Fibroblast of the aortic adventitia (primary cell): ENCODE data around the gene CEP295NL. TPM values are rescaled to one million over a fixed set of nuclear protein-coding genes. Genes with fewer than 3 reads are reported as not detected.
A peak's percentile ranks its signal among the peaks of the same experiment; 100 is the strongest.
"Not testable (repeated sequence)": the region's sequence is repeated elsewhere in the genome, so short reads cannot be mapped to it uniquely, and the experiment has no call there.

ENCODE experiments used
- DNase-seq: peaks from one replicate; pipeline ENCODE4 v3.0.0-alpha.2; 2010; ENCODE audit warnings: low read depth
- H3K4me3 ChIP-seq: 2 replicates; pipeline ENCODE4 v1.5.1; 2011; ENCODE audit warnings: low read depth, mild to moderate bottlenecking, control low read depth, low read length, moderate library complexity
- CTCF ChIP-seq: IDR thresholded peaks from 2 replicates; pipeline ENCODE4 v1.5.1; 2011; ENCODE audit warnings: mild to moderate bottlenecking, low read length, control low read depth, inconsistent platforms; ENCODE audit not compliant: insufficient read depth
- total RNA-seq: library from RNA; depleted of rRNA; stranded (reverse); fragments of >200 nt; gene quantifications from 2 replicates; pipeline ENCODE4 v1.2.3, GENCODE V29; 2012; ENCODE audit warnings: low replicate concordance

The CEP295NL gene
- total RNA-seq, 1 donor: 3.3 TPM

DNA sequence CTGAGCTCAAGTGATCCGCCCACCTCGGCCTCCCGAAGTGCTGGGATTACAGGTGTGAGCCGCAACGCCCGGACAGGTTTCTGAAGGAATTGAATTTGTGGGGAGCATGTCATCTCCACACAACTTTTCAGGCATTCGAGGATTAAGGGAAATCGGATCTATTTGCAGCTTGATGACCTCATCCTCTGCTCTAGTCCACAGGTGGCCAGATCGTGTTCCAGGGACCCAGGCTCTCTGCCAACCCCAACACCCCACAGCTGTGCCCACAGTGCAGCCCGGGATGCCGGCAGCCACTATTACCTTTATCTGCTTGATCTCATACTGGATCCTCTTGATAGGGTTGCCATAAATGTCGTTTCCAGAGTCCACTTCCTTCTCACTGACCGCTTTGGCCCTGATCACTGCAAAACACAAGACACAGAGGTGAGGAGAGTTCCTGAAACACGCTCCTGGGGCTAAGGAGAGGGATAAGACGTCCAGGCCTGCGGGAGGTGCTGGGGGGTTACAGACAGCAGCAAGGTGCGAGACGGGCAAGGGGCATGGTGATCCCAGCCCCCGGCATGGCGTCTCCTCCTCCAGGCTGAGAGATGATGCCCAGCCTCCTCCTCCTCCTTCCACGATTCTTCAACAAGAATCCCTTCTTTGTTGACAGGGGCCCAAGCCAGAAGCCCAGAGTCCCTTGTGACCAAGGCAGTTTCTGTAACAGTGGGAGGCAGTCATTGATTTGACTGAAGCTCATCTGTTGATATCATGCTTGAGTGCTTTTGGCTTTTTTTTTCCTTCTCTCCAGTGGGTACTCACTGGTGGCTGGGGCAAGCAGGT, 29.3 kb downstream of the CEP295NL start:
- no peak for TF ChIP-seq CTCF
- H3K4me3 ChIP-seq: no peak overlapping the region
- no peak for DNase-seq

DNA sequence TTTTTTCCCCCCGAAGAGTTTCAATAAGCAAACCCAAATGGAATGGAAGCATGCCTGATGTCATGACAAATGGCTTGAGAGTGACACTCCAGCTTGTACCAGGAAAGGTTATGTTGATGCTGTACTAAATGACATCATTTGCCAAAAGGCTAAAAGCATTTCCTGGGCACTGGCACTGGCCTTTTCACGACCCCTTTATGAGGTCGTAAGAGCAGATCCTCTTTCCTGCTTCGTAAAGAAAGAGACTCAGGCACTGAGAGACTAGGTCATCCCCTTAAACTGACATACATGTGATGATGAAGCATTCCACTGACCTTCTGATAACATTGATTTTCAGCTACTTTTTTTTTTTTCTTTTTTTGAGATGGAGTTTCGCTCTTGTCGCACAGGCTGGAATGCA, 30.5 kb downstream of the CEP295NL start:
- TF ChIP-seq CTCF: no peak
- no peak for DNase-seq
- no peak overlapping the region for H3K4me3 ChIP-seq

GRCh38 chr17:78870621-78871020, 32.4 kb downstream of the CEP295NL start:
- TF ChIP-seq CTCF: no peak
- no peak for DNase-seq
- H3K4me3 ChIP-seq: no peak overlapping the region

DNA sequence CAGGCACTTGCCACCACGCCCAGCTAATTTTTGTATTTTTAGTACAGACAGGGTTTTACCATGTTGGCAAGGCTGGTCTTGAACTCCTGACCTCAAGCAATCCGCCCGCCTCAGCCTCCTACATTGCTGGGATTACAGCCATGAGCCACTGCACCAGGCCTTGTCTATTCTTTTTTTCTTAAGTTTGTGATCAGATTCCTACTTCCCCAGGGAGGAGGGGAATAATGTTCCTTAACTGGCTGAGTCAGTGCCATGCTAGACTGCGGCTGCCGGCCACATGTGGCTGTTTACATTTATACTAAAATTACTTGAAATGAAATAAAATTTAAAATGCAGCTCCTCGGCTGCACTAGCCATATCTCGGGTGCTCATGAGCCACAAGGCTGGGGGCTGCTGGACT, 34.6 kb downstream of the CEP295NL start:
- no peak overlapping the region for H3K4me3 ChIP-seq
- DNase-seq: peak; percentile 54
- no peak for TF ChIP-seq CTCF

GRCh38 chr17:78867046-78867445, 36.0 kb downstream of the CEP295NL start:
- not testable (repeated sequence) for DNase-seq, H3K4me3 ChIP-seq

DNA sequence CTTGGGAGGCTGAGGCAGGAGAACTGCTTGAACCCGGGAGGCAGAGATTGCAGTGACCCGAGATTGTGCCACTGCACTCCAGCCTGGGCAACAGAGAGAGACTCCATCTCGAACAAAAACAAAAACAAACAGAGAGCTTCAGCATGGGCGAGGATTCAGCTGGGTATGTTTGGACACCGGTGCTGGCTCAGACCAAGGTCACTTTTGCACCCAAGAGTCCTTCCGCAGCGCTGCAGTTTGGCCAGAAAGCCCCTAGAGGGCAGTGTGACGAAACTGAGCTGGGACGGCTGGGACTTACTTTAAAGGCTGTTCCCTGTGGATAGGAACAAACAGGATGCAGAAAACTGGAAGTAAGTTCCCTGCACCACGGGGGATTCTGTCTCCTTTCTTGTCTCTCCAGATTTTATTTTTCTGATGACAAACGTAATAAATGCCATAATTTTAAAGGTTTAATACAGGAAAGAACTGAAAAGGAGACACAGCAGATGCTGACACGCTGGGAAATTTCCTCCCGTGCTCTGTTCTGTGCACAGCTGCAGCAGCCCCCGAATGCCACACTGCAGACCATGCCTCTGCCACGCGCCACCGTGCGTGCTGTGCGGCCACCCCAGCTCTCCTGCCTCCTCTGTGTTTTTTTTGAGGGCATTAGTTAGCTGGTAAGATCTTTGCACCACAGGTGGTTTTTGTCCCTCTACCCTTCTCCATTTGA, 37.2 kb downstream of the CEP295NL start:
- DNase-seq: peak; percentile 83

More for the DNA sequence above, 37.2 kb downstream of the CEP295NL start:
- peak; percentile 91 for TF ChIP-seq CTCF
- H3K4me3 ChIP-seq: no peak overlapping the region
